ENCODE data around the gene CEP76.
"Not testable (repeated sequence)": the region's sequence is repeated elsewhere in the genome, so short reads cannot be mapped to it uniquely, and the experiment has no call there.

Gene CEP76

DNA sequence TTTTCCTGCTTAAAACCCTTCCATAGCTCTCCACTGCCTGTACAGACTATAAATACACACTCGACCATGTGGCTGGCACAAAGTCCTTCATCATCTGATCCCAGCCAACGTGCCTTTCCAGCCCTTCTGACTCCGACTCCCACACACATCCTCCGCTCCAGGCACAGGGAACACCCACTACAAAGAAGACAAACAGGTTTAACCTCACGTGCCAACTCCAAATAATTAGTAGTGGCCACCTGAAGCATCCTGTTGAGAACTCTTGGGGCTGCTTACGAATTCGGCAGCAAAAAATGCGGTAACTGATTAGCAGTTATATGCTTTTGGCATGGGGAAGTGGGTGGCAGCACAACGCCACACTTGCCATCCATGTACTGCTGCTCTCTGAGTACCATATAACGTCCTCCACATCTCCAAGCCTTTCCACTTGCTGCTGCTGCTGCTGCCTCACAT, 56.7 kb downstream of the CEP76 start:
- no peak for DNase-seq (ENCODE audit: extremely low read depth in 1 of 2, low read depth in 1 of 2)

DNA sequence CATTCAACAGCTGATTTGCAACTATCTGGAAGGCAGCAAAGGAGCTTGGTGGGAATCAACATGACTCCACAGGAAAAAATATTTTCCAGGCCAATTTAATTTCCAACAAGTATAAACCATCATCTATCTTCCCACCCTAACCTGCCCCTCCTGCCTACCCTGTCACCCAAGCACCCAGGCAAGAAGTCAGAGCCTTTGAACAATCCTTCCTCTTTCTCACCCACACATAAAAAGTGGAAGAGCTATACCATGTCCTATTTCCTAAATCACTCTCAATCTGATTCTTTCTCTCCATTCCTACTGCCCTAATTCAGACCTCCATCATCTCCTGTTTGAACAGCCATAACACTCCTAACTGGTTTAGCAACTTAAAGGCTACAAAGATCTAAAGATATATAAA, 57.3 kb downstream of the CEP76 start:
- no peak for DNase-seq (ENCODE audit: extremely low read depth in 1 of 2, low read depth in 1 of 2)

DNA sequence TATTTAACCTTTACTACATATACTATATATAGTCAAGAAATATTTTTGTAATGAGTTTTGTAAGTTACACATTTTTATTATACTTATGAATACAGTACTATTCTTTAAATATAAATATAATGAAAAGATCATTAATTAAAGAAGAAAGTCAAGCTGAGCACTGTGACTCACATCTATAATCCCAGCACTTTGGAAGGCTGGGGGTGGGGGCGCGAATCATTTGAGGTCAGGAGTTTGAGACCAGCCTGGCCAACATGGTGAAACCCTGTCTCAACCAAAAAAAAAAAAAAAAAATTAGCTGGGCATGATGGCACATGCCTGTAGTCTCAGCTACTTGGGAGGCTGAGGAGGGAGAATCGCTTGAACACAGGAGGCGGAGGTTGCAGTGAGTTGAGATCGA, 58.8 kb downstream of the CEP76 start:
- DNase-seq (ENCODE audit: extremely low read depth in 1 of 2, low read depth in 1 of 2), result not testable (repeated sequence)

DNA sequence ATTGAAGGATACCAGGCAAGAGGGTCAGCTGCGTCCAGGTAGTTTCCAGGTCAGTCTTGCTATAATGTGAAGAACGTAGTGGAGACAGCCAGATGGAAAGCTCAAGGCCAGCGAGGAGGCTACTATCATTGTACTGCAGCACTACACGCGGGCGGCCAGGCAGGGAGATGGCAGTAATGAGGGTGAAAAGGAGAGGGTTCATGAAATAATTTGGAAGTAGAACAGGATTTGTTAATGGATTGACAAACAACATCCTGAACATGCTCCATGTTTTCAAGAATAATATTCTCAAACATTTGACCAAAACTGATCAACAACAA, 61.7 kb downstream of the CEP76 start:
- no peak for DNase-seq (ENCODE audit: extremely low read depth in 1 of 2, low read depth in 1 of 2)

DNA sequence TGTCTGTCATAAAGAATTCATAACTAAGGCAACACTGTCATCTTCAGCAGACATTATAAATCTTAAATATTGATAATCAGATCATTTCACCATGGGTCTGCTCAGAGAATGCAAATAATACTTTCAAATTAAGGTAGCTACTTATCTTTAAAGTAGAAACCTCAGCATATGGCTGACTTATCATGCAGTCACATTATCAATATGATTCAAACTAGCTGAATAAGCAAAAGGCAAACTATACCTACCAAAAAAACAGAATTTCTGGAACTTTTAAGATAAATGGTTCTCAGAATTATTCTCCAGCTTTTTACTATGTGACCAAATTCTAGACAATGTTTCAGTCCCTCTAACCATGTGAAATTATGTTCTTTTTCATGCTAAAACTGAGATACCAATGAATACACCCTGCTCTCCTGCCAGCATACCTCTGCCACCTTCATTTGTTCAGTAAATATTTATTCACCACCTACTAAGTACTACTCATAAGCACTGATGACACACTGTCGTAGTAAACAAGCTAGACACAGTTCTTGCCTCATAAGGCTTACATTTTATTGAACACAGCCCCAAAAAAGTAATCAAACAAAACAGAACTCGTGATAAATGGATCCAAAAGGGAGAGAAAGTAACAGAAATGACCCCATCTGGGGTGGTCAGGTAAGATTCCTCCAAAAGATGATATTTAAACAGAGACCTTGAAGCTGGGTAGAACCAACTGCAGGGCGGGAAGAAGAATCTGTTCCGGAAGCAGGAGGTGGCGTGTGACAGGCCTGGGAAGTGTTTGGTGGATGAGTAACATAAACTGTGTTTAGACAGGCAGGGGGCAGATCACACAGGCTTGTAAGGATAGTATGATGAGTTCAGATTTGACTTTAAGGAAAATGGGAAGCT, 62.3 kb downstream of the CEP76 start:
- DNase-seq (ENCODE audit: extremely low read depth in 1 of 2, low read depth in 1 of 2), result no peak

DNA sequence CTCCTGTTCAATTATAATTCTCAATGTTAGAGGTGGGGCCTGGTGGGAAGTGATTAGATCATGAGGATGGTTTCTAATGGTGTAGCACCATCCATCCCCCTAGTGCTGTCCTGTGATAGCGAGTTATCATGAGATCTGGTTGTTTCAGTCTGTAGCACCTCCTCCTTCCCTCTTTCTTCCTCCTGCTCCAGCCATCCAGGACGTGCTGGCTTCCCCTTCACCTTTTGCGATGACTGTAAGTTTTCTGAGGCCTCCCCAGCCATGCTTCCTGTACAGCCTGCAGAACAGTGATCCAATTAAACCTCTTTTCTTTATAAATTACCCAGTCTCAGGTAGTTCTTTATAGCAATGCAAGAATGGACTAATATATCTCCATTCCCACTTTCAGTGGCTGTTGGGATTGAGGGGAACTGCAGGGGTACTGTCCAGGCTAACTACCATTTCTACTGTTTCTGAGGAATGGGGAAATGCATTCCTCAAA, 63.8 kb downstream of the CEP76 start:
- no peak for DNase-seq (ENCODE audit: extremely low read depth in 1 of 2, low read depth in 1 of 2)

DNA sequence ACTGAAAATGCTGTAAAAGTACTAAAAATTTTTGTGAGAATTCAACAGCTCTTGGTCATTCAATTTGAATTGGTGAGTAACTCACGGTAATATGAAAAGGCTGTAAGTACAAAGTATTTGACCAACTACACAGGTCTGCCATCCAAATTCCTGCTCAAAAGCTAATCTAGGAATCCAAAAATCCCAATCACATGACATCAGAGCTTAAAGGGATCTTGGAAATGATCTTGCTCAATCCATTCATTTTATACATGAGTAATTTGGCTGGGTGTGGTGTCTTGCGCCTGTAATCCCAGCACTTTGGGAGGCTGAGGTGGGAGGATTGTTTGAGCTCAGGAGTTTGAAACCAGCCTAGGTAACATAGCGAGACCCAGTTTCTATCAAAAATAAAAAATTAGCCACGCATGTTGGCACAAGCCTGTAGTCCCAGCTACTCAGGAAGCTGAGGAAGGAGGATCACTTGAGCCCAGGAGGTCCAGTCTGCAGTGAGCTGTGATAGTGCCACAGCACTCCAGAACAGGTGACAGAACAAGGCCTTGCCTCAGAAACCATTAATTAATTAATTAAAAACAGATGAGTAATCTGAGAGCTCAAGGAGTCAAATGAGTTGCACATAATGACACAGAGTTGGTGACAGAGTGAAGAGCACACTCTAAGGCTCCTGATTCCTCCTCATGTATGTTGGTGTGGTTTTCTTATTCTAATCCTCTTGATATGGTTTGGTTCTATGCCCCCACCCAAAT, 64.5 kb downstream of the CEP76 start:
- DNase-seq (ENCODE audit: extremely low read depth in 1 of 2, low read depth in 1 of 2), result no peak

DNA sequence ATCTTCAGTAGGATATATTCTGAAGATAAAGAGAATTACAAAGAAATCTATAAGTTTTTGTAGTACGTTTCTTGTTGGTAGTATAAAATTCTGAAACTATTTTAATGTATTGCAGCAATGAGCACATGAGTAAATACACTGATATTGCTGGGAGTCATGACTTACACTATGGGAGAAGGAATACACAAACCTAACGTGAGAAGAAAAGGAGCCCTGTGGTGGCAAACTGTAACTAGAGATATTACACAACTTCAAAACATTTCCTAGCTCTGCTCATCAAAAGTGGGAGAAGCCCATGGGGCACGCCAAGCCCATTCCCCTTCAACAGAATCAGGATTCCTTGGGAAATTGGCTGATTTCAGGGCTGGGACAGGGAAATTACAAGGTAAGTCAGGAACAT, 65.1 kb downstream of the CEP76 start:
- DNase-seq (ENCODE audit: extremely low read depth in 1 of 2, low read depth in 1 of 2), result no peak

DNA sequence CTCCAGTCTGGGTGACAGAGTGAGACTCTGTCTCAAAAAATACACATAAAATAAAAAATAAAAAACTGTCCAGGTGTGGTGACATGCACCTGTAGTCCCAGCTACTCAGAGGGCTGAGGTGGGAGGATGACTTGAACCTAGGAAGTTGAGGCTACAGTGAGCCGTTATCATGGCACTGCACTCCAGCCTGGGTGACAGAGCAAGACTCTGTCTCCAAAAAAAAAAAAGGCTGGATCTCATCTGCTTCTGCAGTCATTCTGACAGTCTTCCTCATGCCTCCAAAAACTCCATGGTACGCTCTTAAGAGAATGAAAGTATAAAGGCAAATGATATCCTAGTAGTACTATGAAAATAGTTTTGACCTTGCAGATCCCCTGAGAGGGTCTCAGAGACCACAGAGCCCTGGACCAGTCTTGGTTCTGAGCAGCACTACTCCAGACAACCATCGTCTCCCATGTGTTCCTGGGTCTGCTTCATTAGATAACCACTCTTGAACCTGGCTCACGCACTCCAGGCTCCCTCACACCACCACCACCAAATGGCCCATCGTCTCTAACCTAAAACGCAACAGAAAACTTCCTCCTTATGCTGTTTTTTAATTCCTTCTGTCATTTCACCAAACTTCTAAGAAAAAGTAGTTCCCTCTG, 70.6 kb downstream of the CEP76 start:
- no peak for DNase-seq (ENCODE audit: extremely low read depth in 1 of 2, low read depth in 1 of 2)

DNA sequence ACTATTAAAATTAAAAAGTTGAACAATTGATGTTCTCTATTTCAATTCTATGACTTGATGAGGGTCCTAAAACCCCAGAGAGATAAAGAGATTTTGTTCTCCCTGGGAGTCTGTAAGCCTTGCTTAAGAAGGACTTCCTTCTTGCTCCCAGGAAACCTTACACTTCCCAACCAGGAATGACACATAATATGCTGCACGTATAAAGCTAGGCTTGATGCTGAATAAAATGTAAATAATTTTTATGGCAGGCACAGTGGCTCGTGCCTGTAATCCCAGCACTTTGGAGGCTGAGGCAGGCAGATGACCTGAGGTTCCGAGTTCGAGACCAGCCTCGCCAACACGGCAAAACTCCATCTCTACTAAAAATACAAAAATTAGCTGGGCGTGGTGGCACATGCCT, 72.4 kb downstream of the CEP76 start:
- no peak for DNase-seq (ENCODE audit: extremely low read depth in 1 of 2, low read depth in 1 of 2)

DNA sequence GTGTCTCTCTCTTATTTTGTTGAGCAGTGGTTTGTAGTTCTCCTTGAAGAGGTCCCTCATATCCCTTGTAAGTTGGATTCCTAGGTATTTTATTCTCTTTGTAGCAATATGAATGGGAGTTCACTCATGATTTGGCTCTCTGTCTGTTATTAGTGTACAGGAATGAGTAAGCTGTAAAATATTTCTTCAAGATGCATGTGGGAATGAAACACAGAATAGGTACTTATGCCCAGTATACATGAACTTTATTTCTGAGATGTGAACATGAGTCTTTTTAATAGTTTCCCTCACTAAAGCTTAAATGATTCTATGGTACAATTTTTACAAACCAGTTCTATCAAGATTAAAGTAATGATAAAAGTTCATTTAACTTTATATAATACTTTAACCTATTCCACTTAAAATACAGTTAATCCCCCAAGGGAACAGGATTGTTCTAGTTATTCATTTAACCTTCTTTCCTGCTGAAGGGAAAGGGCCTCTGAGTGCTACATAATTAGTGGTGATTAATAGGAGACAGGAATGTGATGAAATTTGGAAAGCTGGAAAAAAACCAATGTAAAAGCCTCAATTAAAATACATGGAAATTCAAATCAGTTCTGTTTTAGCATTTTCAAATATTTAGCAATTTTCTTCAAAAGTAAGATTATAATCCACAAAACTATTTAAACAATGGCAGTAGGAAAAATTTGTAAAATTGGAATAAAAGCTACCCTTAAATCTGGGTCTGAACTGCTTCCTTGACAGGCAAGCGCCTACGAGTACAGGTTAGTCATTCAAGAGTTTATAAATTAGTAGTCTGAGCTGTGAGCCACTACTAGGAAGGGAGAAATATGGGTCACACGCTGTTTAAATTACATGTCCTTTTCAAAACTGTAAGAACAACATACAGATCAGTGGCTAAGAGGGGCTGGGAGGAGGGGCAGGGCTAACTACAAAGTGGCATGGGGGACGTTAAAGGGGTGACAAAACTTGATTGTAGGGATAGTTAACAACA, 73.5 kb downstream of the CEP76 start:
- DNase-seq (ENCODE audit: extremely low read depth in 1 of 2, low read depth in 1 of 2), result no peak

DNA sequence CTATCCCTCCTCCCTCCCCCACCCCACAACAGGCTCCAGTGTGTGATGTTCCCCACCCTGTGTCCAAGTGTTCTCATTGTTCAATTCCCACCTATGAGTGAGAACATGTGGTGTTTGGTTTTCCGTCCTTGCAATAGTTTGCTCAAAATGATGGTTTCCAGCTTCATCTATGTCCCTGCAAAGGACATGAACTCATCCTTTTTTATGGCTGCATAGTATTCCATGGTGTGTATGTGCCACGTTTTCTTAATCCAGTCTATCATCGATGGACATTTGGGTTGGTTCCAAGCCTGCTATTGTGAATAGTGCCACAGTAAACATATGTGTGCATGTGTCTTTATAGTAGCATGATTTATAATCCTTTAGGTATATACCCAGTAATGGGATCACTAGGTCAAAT, 75.3 kb downstream of the CEP76 start:
- not testable (repeated sequence) for DNase-seq (ENCODE audit: extremely low read depth in 1 of 2, low read depth in 1 of 2)

DNA sequence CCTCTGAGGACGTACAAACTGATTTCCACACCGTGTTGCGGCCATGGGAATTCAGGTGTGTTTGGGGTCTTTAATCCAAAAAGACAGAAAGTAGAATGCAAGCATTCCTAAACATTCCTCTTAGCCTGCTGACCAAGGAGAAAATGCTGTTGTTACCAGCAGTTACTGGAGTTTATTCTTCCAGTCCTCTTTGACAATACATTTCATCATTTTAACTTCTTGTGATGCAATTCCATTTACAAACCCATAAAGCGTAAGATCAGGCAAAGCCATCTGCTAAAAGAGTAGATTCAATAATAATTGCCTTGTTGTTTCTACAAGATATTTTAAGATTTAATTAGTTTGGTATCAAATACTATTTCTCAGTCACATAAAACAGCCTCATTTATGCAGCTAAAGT, 77.3 kb downstream of the CEP76 start:
- DNase-seq (ENCODE audit: extremely low read depth in 1 of 2, low read depth in 1 of 2), result no peak
